Large intestine (tissue), 3 donors: ENCODE measurements around the gene NPHP1. TPM values are rescaled to one million over a fixed set of nuclear protein-coding genes. Genes with fewer than 3 reads are reported as not detected.
"Not testable (repeated sequence)": the region's sequence is repeated elsewhere in the genome, so short reads cannot be mapped to it uniquely, and the experiment has no call there.

Experiments
- DNase-seq, 2 donors: peaks; one replicate each; pipeline versions ENCODE4 v3.0.0 to v3.0.0-alpha.2; 2013
- H3K27ac ChIP-seq: one replicate; pipeline ENCODE4 v1.5.1; 2013; ENCODE audit warnings: low read length
- H3K27me3 ChIP-seq: 2 replicates; pipeline ENCODE4 v1.6.1; 2013; ENCODE audit warnings: low read length; ENCODE audit not compliant: control insufficient read depth, insufficient read depth
- H3K36me3 ChIP-seq: 2 replicates; pipeline ENCODE4 v1.6.1; 2013; ENCODE audit warnings: low read length; ENCODE audit not compliant: control insufficient read depth, insufficient read depth
- H3K4me1 ChIP-seq: one replicate; pipeline ENCODE4 v1.6.1; 2013; ENCODE audit warnings: low read length; ENCODE audit not compliant: control insufficient read depth, insufficient read depth
- H3K4me3 ChIP-seq: one replicate; pipeline ENCODE4 v1.5.1; 2013; ENCODE audit warnings: low read length
- H3K9me3 ChIP-seq: one replicate; pipeline ENCODE4 v1.6.1; 2013; ENCODE audit warnings: mild to moderate bottlenecking, low read depth, low read length, moderate library complexity; ENCODE audit not compliant: control insufficient read depth
- WGBS: methylation state at CpG from one replicate; pipeline ENCODE4 v1.1.5; 2013; ENCODE audit warnings: low lambda C conversion rate; ENCODE audit not compliant: insufficient coverage; 5-methylcytosine and 5-hydroxymethylcytosine counted together
- polyA plus RNA-seq: library from polyadenylated mRNA; unstranded; fragments of 120-200 nt; gene quantifications from one replicate; pipeline ENCODE4 v1.2.1, GENCODE V29; 2013

NPHP1 gene
- polyA plus RNA-seq, 1 donor = 3.9 TPM

GRCh38 chr2:110094884-110095534 is 109.8 kb downstream of the NPHP1 start:
- not testable (repeated sequence) for DNase-seq, H3K4me1 ChIP-seq, H3K4me3 ChIP-seq, H3K27ac ChIP-seq, H3K27me3 ChIP-seq, H3K9me3 ChIP-seq
- whole genome bisulfite sequencing = 83% methylated on average over 2 of the region's 6 CpGs
- H3K36me3 ChIP-seq = peaks cover 12% of the 10 kb centered on the region

DNA sequence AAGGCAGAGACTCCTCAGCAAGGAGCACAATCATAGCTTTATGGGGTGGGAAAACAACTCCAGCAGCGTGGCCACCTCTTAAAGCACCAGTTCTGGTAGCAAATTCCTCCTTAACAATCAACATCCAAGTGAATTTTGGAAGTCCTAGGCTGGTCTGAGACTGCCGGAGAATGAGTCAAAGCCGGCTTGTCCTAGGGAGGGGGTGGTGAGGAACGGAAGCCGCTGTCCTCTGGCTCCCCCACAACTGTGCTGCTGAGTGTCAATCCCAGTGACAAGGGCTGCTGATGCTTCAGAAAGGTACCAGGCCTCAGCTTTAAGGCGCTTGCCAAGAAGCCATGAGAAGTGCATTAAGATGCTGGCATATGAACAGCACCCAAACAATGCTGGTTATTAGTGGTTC is 110.9 kb downstream of the NPHP1 start:
- not testable (repeated sequence) for H3K4me1 ChIP-seq, H3K36me3 ChIP-seq, H3K9me3 ChIP-seq, DNase-seq, H3K4me3 ChIP-seq, H3K27me3 ChIP-seq, H3K27ac ChIP-seq
- no CpG with 5 or more reads among the region's 6 CpGs for WGBS

GRCh38 chr2:110090164-110090563 is 114.6 kb downstream of the NPHP1 start:
- H3K27ac ChIP-seq, H3K9me3 ChIP-seq, DNase-seq, H3K36me3 ChIP-seq, H3K27me3 ChIP-seq, H3K4me3 ChIP-seq, H3K4me1 ChIP-seq: not testable (repeated sequence)
- WGBS = no CpG with 5 or more reads among the region's 4 CpGs

GRCh38 chr2:110083757-110084156 is 121.1 kb downstream of the NPHP1 start:
- H3K27ac ChIP-seq, DNase-seq, H3K36me3 ChIP-seq, H3K27me3 ChIP-seq, H3K4me3 ChIP-seq, H3K9me3 ChIP-seq, H3K4me1 ChIP-seq: not testable (repeated sequence)
- WGBS = no CpG with 5 or more reads among the region's 2 CpGs

DNA sequence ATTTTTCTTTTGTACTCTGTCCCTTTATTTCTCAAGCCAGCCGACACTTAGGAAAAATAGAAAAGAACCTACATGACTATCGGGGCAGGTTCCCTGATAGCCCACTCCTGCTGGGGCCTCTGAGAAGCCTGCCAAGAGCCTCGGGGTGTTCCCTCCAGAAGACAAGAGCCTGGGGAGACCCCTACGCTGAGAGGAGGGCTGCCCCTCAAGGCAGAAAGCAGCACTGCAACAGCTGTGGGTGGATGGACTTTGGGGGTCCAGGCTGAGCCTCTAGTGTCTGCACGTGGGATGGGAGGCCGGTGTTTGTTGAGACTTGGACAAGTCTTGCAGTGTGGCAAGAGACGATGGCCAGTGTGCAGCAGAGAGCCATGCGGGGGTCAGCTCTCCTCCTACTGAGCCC is 121.7 kb downstream of the NPHP1 start:
- not testable (repeated sequence) for H3K27me3 ChIP-seq, H3K4me1 ChIP-seq, DNase-seq, H3K9me3 ChIP-seq, H3K27ac ChIP-seq, H3K36me3 ChIP-seq, H3K4me3 ChIP-seq
- no CpG with 5 or more reads among the region's 8 CpGs for WGBS

DNA sequence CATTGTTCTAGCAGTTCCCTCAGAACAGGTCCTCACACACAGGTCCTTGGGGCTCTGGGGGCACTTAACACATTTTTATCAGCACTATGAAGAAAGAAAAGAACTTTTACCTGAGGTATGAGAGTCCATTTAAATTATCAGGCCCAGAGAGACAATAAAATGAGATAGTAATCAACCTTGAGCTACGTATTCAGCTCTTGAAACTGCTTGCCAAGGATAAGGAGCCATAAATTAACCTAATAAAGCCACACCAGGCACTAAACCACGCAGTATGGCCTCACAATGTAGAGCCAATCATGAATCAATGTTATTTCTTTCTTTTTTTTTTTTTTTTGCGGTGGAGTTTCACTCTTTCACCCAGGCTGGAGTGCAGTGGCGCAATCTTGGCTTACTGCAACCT is 126.7 kb downstream of the NPHP1 start:
- not testable (repeated sequence) for DNase-seq, H3K27ac ChIP-seq, H3K9me3 ChIP-seq, H3K4me3 ChIP-seq, H3K36me3 ChIP-seq, H3K4me1 ChIP-seq, H3K27me3 ChIP-seq
- no CpG with 5 or more reads among the region's 4 CpGs for WGBS

DNA sequence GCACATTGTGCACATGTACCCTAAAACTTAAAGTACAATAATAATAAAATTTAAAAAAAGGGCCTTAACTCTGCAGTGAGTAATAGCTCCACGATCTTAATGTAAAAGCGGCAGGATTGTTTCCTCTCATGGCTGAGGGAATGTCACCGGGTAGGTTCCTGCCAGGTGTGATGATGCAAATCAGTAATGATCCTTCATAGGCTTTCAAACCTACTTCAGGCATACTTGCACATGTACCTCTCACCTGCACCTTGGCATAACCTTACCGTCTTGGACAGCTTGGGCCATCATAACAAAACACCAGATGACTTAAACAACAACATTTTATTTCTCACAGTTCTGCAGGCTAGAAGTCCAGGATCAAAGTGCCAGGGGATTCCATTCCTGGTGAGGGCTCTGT is 128.9 kb downstream of the NPHP1 start:
- WGBS = no CpG with 5 or more reads among the region's 4 CpGs
- not testable (repeated sequence) for H3K4me1 ChIP-seq, H3K27ac ChIP-seq, H3K36me3 ChIP-seq, H3K4me3 ChIP-seq, DNase-seq, H3K9me3 ChIP-seq, H3K27me3 ChIP-seq

Other genes starting within 250 kb of the NPHP1 start
- 147 TPM for gene MALL, start 89.2 kb downstream of the NPHP1 start, polyA plus RNA-seq
- gene MTLN, start 7.5 kb upstream of the NPHP1 start, polyA plus RNA-seq = 47.5 TPM